ENCODE results near the gene CDYL. TPM values are rescaled to one million over a fixed set of nuclear protein-coding genes. Genes with fewer than 3 reads are reported as not detected.
A peak's percentile ranks its signal among the peaks of the same experiment; 100 is the strongest.

The CDYL gene
- total RNA-seq: 104 to 112 TPM (median 109 TPM) in 3 replicates

- H3K36me3 Mint-ChIP-seq: peaks cover 9% of the 10 kb centered on the region
- peaks cover 39% of the 10 kb centered on the region for H3K4me1 Mint-ChIP-seq
- peak within 1 kb of the TSS; percentile 87 for H3K4me3 Mint-ChIP-seq
- peaks cover 9% of the 10 kb centered on the region for H3K9me3 Mint-ChIP-seq
- peak; percentile 87 to 92 for DNase-seq (ENCODE audit: low spot score in 2 of 2, unreplicated experiment in 2 of 2)
- TF ChIP-seq CTCF (IDR thresholded peaks at IDR 0.05; ENCODE audit: unreplicated experiment): no peak
- peaks cover 19% of the 10 kb centered on the region for H3K27me3 Mint-ChIP-seq (ENCODE audit: low read depth)
- H3K27ac Mint-ChIP-seq: peak within 1 kb of the TSS; percentile 88
Observed at GRCh38 chr6:4776131-4776492, at the start of gene CDYL. Gene CDYL, plus strand, starts transcription at chr6:4776404. Its CDS starts 380 bp downstream, at chr6:4776784.

- Mint-ChIP-seq H3K36me3 (no peaks in the 10 kb centered on the region), H3K27me3 (ENCODE audit: low read depth) (no peaks in the 10 kb centered on the region), H3K4me1 (peaks cover 18% of the 10 kb centered on the region), H3K4me3 (no peak overlapping the region), H3K27ac (no peak overlapping the region), H3K9me3 (no peaks in the 10 kb centered on the region)
- DNase-seq (ENCODE audit: low spot score in 2 of 2, unreplicated experiment in 2 of 2): no peak
- TF ChIP-seq CTCF (IDR thresholded peaks at IDR 0.05; ENCODE audit: unreplicated experiment): no peak
Observed at GRCh38 chr6:4726645-4727044, 49.6 kb upstream of the CDYL start.

- no peak for DNase-seq (ENCODE audit: low spot score in 2 of 2, unreplicated experiment in 2 of 2)
- Mint-ChIP-seq H3K4me3 (no peak overlapping the region), H3K27me3 (ENCODE audit: low read depth) (no peaks in the 10 kb centered on the region), H3K4me1 (peaks cover 18% of the 10 kb centered on the region), H3K27ac (no peak overlapping the region), H3K9me3 (no peaks in the 10 kb centered on the region), H3K36me3 (no peaks in the 10 kb centered on the region)
- TF ChIP-seq CTCF (IDR thresholded peaks at IDR 0.05; ENCODE audit: unreplicated experiment): no peak
Observed at GRCh38 chr6:4727217-4727616, 49.0 kb upstream of the CDYL start.

GRCh38 chr6:4727671-4728435, 48.4 kb upstream of the CDYL start:
- H3K36me3 Mint-ChIP-seq: no peaks in the 10 kb centered on the region
- no peaks in the 10 kb centered on the region for H3K9me3 Mint-ChIP-seq
- TF ChIP-seq CTCF (IDR thresholded peaks at IDR 0.05; ENCODE audit: unreplicated experiment): no peak
- DNase-seq (ENCODE audit: low spot score in 2 of 2, unreplicated experiment in 2 of 2): no peak
- peaks cover 23% of the 10 kb centered on the region for H3K4me1 Mint-ChIP-seq
- H3K27ac Mint-ChIP-seq: peak overlapping the region; percentile 35
- no peak overlapping the region for H3K4me3 Mint-ChIP-seq
- no peaks in the 10 kb centered on the region for H3K27me3 Mint-ChIP-seq (ENCODE audit: low read depth)

- Mint-ChIP-seq H3K9me3 (no peaks in the 10 kb centered on the region), H3K36me3 (no peaks in the 10 kb centered on the region), H3K4me1 (peaks cover 25% of the 10 kb centered on the region), H3K27ac (no peak overlapping the region), H3K27me3 (ENCODE audit: low read depth) (no peaks in the 10 kb centered on the region), H3K4me3 (no peak overlapping the region)
- DNase-seq (ENCODE audit: low spot score in 2 of 2, unreplicated experiment in 2 of 2): no peak
- no peak for TF ChIP-seq CTCF (IDR thresholded peaks at IDR 0.05; ENCODE audit: unreplicated experiment)
Observed at GRCh38 chr6:4728436-4728769, 47.8 kb upstream of the CDYL start.
